Measurements from ENCODE around the gene ACAD9.
"Not testable (repeated sequence)": the region's sequence is repeated elsewhere in the genome, so short reads cannot be mapped to it uniquely, and the experiment has no call there.

Gene ACAD9

DNA sequence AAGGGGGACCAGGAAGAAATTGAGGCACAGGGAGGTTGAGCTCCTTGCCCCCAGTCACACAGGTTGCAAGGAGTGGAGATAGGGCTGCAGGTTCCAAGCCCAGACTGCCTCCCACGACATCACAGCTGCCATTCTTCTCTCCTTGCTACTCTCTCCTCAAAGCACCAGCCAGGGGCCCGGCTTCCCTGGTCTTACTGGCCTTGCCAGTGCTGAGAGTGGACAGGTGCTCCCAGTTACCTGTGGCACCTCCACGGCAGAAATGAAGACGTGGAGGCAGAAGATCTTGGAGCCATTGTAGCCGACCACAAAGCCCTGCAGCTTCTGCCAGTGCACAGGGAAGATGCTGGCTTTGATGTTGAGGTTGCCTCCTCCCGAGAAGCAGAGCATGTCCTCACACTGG lies 17.9 kb upstream of the ACAD9 start:
- DNase-seq (ENCODE audit: low spot score), result no peak

DNA sequence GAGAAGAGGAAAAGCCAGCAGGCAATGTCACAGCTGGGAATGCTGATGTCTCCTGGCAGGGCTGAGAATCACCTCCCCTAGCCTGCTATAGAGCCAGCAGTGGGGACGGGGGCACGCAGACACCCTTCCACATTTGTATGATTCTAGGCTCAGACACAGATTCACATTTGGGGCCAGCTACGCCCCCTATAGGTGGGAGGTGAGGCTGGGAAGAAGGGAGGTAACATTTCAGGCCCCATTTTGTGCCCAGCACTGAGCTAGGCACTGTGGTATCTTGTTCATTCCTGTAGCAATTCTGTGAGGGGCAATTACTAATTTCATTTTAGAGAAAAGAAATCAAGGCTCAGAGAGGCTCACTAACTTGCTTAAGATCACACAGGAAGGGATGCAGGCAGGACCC lies 15.9 kb upstream of the ACAD9 start:
- DNase-seq (ENCODE audit: low spot score), result no peak

DNA sequence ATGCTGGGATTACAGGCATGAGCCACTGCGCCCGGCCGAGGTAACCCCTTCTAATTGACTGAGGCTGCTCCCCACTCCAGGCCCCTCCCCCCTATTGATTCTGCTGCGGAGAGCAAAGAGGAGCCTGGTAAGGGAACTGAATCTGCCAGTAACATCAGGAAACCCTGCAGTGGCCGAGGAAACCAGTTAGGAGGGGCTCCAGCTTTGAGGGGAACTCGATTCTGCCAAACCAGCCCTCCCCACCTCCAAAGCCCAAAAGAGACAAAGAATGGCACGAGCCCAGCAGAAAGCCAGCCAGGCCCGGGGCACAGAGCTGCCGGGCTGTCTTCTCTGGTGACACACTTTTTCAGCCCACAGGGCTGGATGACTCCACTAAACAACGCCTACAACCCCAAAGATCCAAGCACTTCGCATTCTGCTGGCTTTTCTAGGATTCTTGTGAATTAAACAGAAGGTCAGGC lies 15.0 kb upstream of the ACAD9 start:
- no peak for DNase-seq (ENCODE audit: low spot score)

DNA sequence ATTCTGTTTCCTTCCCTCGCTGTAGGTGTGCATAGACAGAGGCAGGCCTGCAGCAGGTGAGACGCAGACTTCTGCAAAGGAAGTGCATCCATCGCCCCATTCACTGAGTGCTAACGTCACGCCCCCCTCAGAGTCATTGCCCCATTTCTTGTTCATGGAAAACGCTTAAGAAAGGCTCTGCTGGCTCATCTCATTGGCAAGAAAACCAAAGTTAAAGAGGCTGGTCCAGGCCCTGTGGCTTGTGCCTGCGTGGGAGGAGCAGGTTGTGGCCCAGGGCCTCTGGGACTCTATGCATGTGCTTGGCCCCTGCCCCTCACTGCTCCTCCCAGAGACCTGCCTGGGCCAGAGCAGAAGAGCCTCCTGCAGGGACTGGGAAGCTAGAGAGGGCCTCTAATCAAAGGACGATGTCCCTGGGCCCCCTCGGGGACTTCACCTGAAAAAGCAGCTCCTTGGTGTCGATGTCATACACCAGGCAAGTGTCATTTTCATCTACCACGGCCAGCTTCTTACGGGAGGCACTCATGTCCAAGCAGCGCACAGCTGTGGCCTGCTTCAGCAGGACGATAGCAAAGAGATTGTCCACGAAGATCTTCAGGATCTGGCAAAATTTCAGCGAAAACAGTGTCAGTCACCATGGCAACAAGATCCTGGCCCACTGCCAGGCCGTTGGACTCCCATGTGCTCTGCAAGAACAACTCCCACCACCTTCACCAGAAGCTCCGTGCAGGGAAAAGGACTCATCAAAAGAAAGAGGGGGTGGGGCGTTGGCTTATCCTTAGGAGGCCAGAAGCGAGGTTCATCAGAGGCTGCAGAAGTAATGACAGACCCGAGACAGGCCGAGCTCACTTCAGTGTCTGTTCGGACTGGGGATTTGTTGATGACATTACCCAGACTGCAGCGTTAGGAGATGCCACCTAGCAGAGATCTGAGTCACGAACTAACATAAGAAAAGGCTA lies 14.3 kb upstream of the ACAD9 start:
- not testable (repeated sequence) for DNase-seq (ENCODE audit: low spot score)

DNA sequence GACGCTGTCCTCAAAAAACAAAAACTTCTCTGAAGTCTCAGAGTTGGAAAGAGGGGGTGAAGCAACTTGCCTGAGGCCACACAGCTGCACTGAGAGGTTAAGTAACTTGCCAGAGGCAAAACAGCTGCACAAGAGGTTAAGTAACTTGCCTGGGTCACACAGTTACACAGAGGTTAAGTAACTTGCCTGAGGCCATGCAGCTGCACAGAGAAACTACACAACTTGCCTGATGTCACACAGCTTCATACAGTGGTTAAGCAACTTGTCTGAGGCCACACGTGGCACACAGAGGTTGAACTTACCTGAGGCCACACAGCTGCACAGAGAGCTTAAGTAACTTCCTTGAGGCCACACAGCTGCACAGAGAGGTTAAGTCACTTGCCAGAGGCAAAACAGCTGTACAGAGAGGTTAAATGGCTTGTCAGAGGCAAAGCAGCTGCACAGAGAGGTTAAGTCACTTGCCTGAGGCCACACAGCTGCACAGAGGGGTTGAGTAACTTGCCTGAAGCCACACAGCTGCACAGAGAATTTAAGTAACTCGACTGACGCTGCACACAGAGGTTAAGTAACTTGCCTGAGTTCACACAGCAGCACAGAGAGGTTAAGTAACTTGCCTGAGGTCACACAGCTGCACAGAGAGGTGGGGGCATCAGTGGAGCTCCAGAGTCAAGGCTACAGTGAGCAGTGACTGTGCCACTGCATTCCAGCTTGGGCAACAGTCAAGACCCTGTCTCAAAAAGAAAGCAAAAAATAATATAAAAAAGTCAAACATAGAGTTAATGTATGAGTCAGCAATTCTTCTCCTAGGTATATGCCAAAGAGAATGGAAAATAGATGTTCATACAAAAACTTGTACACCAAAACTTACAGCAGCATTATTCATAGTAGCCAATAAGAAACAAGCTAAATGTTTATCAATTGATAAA lies 12.0 kb upstream of the ACAD9 start:
- DNase-seq (ENCODE audit: low spot score), result no peak

DNA sequence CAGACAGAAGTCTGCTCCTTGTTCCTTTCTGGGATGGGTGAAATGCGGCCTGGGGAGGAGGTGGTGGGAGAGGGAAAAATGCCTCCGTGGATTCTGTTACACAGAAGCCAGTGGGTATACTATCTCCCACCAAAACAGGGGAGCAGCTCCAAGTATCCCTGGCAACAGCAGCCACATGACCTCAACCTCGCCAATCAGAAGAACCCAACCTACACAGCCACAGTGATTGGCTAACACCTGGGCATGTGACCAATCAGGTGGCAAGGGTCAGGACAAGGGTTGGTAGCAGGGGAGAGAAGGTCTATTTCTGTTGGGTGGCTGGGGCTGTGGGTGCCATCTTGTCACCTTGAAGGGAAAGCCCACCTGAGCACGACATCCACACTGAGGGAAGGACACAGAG lies 9.1 kb upstream of the ACAD9 start:
- DNase-seq (ENCODE audit: low spot score), result no peak

DNA sequence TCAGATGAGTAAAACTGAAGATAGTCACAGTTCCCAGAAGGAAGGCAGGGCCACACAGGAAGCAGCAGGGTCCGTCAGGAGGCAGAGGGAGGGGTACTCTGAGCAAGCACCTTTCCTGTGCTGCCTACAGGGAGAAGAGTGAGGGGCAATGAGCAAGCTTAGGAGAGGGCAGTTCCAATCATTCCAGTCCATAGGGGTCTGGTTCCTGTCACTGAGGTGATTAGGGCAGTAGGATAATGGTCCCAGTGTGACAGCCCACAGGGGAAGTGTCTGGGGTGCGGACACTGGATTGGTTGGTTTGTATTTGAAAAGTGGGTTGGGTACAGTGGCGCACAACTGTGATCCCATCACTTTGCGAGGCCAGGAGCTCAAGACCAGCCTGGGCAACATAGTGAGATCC lies 7.1 kb upstream of the ACAD9 start:
- no peak for DNase-seq (ENCODE audit: low spot score)

DNA sequence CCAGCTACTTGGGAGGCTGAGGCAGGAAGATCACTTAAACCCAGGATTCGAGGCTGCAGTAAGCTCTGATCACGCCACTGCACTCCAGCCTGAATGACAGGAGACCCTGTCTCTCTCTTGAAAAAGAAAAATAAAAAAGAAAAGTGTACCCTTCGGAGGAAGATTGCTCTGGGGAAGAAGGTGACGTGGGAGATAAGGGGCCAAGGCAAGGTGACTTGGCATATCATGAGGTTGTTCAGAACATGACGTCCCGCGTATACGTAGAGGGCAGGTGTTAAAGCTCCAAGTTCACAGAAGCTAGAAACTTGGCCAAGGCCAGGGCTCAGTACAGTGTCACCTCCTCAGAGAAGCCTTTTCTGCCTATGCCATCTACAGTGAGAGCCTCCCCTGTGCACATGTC lies 6.7 kb upstream of the ACAD9 start:
- DNase-seq (ENCODE audit: low spot score), result no peak

DNA sequence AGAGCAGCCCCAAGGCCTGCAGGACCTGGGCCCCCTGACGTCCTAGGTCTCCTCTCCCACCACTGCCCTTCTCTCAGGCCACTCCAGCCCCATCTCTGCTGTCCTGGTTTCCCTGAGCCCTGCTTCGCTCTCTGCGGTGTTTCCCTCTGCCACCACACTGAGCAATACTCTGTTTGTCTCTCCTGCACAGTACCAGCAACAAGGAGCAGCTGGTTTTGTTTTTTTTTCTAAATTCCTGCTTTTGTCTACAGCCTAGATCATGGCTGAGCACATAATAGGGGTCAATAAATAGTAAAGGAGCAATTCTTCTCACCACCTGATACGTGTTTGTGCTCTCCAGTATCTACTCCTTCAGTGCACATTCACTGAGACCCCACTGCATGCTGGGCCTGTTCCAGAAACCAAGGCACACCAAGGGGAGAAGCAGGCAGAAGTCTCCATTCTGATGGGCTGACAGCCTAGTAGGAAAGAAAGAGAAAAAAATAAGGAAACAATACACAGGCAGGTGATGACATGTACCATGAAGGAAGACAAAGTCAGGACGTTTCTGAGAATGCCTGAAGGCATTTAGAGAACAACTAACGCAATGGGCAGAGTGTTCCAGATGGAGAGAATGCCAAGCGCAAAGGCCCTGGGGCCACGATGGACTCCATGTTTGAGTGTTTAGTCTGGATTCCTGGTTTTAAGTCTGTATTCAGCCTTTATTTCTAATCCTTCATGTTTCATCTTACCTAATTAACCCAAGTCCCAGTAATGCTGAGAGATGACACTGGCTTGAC lies 6.0 kb upstream of the ACAD9 start:
- DNase-seq (ENCODE audit: low spot score), result no peak

DNA sequence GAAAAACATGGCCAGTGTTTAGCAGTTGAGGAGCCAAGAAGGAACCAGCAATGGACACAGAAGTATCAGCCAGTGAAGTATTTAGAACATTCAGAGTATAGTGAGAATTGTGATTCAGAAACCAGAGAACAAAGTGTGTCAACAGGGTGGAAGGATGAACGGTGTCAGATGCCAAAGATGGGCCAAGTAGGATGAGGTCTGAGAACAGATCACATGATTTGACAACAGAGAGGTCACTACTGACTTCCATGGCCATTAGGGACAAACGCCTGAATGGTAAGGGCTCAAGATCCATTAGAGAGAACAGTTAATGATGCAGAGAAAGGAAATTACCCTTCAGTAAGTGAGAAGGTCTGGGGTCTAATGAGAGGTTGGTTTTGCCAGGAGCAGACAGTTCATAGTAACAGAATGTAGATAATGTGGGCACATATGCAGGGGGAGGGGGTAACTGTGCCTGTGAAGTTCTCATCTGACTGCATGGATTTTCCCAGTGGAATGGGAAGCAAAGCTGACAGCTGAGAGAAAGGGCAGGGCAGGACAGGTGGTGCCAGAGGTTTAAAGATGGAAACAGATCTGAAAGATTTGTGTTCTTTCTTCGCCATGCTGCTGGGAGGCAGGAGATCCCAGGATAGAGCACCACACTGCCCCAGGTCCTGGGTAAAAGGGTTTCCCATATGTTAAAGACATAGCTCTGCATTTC lies 4.8 kb upstream of the ACAD9 start:
- DNase-seq (ENCODE audit: low spot score), result no peak

DNA sequence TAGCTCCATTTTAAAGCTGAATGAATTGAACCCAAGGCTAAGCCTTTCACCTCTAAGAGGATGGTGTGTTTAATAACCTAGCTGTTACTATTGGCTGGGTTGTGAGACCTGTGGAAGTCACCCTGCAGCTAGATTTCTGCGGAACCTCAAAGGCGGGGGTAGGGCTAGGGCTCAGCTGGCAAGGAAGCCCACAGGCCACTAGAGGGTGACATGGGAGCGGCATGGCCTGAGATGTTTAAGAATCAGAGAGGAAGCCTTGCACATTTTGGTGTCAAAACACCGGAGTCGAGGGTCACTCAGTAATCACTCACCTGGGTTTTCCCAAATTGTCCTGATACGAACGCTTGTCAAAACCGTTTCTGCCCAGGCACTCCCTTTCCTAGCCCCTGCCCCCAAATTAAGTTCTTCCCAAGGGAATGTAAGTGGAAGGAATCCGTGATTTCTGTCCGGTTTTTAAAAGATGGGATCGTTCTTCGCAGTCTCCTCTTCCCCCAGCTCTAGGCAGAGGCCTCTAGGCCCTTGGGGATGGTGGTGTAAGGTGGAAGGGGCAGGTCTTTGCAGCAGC lies 3.8 kb upstream of the ACAD9 start:
- peak; percentile 45 for DNase-seq (ENCODE audit: low spot score)

DNA sequence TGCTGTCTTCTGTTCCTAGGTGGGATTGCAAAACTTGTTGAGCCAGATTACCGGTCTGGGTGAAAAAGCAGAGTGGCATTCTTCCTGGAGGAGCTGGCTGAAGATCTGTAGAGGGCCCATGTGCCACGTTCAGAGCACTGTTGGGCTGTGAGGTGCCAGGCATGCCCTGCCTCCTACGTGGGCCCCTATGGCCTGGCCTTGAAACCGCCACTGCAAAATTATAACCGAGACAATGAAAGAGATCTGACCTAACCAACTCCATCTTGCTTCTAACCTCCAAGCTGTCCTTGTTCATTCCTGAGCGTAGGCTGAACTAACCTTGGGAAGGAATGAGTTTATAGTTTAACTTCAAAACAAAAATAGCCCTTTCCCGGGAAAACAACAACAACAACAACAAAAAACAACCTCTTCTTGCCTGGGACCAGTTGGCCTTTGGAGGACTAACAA lies 1.4 kb upstream of the ACAD9 start:
- no peak for DNase-seq (ENCODE audit: low spot score)

DNA sequence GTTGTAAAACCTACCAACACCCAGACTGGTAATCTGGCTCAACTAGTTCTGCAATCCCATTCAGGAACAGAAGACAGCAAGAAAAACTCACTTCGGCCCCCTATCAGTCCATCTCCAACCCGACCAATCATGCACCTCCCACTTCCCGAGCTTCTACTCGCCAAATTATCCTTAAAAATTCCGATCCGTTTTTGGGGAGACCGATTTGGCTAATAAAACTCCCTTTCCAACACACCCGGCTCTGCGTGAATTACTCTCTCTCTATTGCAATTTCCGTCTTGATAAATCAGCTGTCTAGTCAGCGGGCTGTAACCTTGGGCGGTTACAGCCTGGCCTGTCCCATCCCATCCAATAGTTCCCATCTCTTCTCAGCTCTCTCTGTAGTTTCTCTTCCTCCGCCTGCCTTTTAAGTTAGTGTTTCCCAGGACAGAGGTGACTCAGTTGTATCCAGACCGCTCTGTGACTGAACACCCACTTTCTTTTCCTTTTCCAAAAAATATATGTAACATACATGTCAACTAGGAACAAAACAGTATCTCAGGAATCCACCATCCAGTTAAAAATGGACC lies 780 bp upstream of the ACAD9 start:
- DNase-seq (ENCODE audit: low spot score), result peak; percentile 28

DNA sequence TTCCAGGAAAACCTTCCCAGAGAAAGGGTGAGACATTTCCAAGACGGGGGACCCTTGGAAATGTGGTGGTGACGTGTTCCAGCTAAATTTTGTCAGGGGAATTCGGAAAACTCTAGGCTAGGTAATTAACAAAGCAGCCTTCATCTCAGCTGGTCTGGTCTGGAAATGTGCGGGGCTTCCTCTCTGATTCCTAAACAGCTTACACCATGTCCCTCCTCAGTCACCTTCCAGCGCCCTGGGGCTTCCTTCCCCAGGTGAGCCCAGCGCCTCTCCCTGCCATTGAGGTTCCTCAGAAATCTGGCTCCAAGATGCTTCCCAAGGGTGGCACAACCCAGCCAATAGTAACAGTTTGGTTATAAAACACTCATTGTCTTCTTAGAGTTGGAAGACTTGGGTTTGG lies 571 bp downstream of the ACAD9 start:
- peak; percentile 28 for DNase-seq (ENCODE audit: low spot score)

DNA sequence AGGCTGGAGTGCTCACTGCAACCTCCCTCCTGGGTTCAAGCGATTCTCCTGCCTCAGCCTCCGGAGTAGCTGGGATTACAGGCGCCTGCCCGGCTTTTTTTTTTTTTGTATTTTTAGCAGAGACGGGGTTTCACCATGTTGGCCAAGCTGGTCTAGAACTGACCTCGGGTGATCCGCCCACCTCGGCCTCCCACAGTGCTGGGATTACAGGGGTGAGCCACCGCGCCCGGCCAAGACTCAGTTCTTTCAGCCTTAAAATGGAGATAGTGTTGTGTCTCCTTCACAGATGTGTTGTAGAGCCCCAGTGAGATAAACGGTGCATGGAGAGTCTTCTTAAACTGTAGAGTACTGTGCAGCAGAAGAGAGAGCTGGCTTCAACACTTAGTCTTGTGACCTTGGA lies 1.0 kb downstream of the ACAD9 start:
- not testable (repeated sequence) for DNase-seq (ENCODE audit: low spot score)

DNA sequence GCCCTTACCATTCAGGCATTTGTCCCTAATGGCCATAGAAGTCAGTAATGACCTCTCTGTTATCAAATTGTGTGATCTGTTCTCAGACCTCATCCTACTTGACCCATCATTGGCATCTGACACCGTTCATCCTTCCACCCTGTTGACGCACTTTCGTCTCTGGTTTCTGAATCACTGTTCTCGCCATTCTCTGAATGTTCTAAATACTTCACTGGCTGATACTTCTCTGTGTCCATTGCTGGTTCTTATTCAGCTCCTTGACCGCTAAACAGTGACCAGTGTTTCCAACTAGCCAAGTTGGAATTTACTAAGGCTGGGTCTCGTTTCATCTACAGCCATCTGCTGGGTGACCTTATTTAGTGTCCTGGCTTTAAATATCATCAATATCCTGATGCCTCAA lies 2.2 kb downstream of the ACAD9 start:
- DNase-seq (ENCODE audit: low spot score), result no peak

DNA sequence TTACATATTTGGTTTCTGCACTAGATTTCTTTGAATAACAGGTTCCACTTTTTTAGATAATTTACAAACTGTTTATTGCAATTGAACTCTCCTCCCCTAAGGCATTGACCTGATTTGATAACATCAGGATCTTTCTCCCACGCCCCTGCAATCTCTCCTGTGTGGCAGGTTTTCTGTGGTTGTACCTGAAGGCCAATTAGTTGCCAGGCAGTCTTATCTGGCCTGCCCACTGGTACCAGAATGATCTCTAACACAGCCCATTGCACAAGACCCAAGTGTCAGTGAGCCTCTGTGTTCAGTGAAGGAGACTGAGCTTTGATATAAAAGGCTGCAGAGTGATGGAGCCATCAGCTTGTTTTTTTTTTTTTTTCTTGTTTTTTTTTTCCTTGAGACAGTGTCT lies 3.3 kb downstream of the ACAD9 start:
- no peak for DNase-seq (ENCODE audit: low spot score)

DNA sequence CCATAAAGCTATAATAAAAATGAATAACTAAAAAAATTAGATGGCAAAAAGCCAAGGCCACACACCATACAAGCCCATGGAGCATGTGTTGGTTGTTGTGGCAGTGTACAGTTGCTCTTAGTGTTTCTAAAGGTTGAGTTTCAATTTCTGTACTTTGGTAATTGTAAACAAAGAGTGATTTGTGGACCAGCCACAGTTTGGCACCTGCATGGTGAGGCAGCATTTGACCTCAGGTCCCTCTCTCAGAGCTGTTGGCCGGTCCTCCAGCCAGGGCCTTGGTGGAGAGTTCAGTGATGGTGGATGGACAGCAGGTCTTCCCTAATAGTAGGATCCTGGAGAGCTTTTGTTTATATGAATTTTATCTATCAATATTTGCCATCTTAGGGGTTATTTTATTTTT lies 5.6 kb downstream of the ACAD9 start:
- DNase-seq (ENCODE audit: low spot score), result no peak

DNA sequence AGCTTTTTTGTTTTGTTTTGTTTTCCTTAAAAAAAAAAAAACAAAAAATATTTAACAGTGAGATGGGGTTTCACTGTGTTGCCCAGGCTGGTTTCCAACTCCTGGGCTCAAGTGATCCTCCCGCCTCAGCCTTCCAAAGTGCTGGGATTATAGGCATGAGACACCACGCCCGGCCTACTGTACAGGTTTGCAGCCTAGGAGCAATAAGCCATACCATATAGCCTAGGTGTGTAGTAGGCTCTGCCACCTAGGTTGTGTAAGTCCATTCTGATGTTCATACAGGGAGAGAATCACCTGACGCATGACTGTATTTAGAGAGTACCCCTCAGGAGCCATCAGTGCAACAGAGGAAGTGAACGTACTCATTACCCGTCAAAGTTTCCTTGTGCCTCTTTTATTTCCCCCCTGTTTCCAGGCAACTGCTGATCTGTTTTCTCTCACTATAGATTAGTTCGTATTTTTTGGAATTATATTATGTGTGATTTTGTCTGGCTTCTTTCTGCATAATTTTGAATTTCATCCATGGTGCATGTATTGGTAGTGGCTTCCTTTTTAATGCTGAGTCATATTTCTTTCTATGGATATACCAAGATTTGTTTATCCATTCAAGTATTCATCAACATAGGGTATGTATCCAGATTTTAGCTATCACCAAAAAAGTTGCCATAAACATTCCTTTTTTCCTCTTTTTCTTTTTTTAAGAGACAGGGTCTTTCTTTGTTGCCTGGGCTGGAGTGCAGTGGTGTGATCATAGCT lies 9.9 kb downstream of the ACAD9 start:
- no peak for DNase-seq (ENCODE audit: low spot score)
